ENCODE measurements around the gene FAM163B.

Gene FAM163B

DNA sequence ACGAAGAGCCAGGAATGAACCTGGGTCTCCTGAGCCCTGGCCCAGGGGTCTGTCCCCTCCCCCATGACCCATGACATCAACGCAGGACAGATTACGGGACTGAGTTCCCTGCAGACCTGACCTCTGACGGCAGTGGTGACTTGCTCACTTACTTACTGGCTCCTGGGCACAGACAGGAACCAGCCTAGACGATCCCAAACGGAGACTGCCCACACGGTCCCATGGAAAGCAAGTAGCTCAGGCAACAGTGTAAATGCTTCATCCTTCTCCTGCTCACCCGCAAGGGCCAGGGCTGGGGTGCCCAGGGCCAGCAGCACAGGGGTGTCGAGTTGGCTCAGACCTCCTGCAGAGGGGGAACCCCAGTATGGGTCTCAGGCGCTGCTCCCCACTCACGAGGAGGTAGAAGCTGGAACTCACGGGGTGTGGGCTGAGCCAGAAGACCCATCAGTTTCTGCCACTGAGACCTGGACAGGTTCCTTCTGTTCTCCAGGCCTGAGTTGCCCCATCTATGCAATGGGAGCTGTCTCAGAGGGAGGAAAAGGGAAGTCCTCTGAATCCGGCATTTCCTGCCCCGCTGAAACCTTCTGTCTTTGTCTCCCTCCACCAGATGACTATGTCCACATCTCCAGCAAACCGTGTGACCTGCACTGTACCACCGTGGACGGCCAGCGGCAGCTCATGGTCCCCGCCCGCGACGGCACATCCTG, 69.0 kb downstream of the FAM163B start:
- H3K9me3 ChIP-seq (ENCODE audit: low read length): no peaks in the 10 kb centered on the region
- no peaks in the 10 kb centered on the region for H3F3A ChIP-seq (ENCODE audit: insufficient read depth, low read length)
- no peak overlapping the region for H3K9ac ChIP-seq (ENCODE audit: low read length)
- H2AFZ ChIP-seq (ENCODE audit: low read length): no peak overlapping the region
- H3K36me3 ChIP-seq (ENCODE audit: insufficient read depth, low read length): no peaks in the 10 kb centered on the region
- no peak overlapping the region for H3K4me3 ChIP-seq (ENCODE audit: low read depth, low read length, poor library complexity, severe bottlenecking)
- H4K20me1 ChIP-seq (ENCODE audit: insufficient read depth, low read length): no peaks in the 10 kb centered on the region
- H3K27ac ChIP-seq (ENCODE audit: low read depth, low read length, poor library complexity, severe bottlenecking): no peak overlapping the region
- no peaks in the 10 kb centered on the region for H3K9me2 ChIP-seq (ENCODE audit: low read depth, low read length)
- no peak overlapping the region for H3K4me2 ChIP-seq (ENCODE audit: low read length)
- H3K79me2 ChIP-seq (ENCODE audit: insufficient read depth, low read length): no peaks in the 10 kb centered on the region
- H3K4me1 ChIP-seq (ENCODE audit: insufficient read depth, low read length, severe bottlenecking): no peaks in the 10 kb centered on the region
- H3K27me3 ChIP-seq (ENCODE audit: insufficient read depth, low read length): no peaks in the 10 kb centered on the region; the same call in 1 of the 2 replicates
- TF ChIP-seq EZH2 (IDR thresholded peaks at IDR 0.05; ENCODE audit: borderline replicate concordance, low read length): no peak
- no peak for TF ChIP-seq CTCF (IDR thresholded peaks at IDR 0.05; ENCODE audit: low read length)

GRCh38 chr9:133538851-133539833, 70.0 kb downstream of the FAM163B start:
- H3K27ac ChIP-seq (ENCODE audit: low read depth, low read length, poor library complexity, severe bottlenecking): no peak overlapping the region
- no peak overlapping the region for H3K9ac ChIP-seq (ENCODE audit: low read length)
- H3K4me2 ChIP-seq (ENCODE audit: low read length): no peak overlapping the region
- no peaks in the 10 kb centered on the region for H4K20me1 ChIP-seq (ENCODE audit: insufficient read depth, low read length)
- no peaks in the 10 kb centered on the region for H3K9me2 ChIP-seq (ENCODE audit: low read depth, low read length)
- H3K4me1 ChIP-seq (ENCODE audit: insufficient read depth, low read length, severe bottlenecking): no peaks in the 10 kb centered on the region
- no peak for TF ChIP-seq CTCF (IDR thresholded peaks at IDR 0.05; ENCODE audit: low read length)
- TF ChIP-seq EZH2 (IDR thresholded peaks at IDR 0.05; ENCODE audit: borderline replicate concordance, low read length): no peak
- no peaks in the 10 kb centered on the region for H3F3A ChIP-seq (ENCODE audit: insufficient read depth, low read length)
- H3K79me2 ChIP-seq (ENCODE audit: insufficient read depth, low read length): no peaks in the 10 kb centered on the region
- H3K9me3 ChIP-seq (ENCODE audit: low read length): no peaks in the 10 kb centered on the region
- H3K27me3 ChIP-seq (ENCODE audit: insufficient read depth, low read length): no peaks in the 10 kb centered on the region; the same call in 1 of the 2 replicates
- no peaks in the 10 kb centered on the region for H3K36me3 ChIP-seq (ENCODE audit: insufficient read depth, low read length)
- H3K4me3 ChIP-seq (ENCODE audit: low read depth, low read length, poor library complexity, severe bottlenecking): no peak overlapping the region
- no peak overlapping the region for H2AFZ ChIP-seq (ENCODE audit: low read length)

DNA sequence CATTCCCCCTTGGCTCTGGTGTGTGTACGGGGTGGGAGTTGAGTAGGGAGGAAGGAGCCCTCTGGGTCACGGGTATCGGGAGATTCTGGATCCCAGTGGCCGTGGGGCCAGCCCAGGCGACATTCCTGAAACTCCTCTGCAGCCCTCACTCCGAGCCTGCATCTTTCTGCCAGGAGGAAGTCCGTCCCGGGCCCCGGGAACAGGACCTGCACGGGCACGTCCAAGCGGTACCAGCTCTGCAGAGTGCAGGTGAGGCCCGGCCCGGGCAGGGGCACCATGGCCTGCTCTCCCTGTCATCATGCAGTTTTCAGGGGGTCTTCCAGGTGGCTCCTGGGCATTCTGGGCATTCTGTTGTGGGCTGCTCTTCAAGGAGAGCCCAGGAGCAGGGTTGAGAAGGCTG, 71.0 kb downstream of the FAM163B start:
- Histone ChIP-seq H4K20me1 (ENCODE audit: insufficient read depth, low read length) (no peaks in the 10 kb centered on the region), H2AFZ (ENCODE audit: low read length) (no peak overlapping the region), H3K9ac (ENCODE audit: low read length) (no peak overlapping the region), H3K27ac (ENCODE audit: low read depth, low read length, poor library complexity, severe bottlenecking) (no peak overlapping the region), H3K4me1 (ENCODE audit: insufficient read depth, low read length, severe bottlenecking) (no peaks in the 10 kb centered on the region), H3F3A (ENCODE audit: insufficient read depth, low read length) (no peaks in the 10 kb centered on the region), H3K4me3 (ENCODE audit: low read depth, low read length, poor library complexity, severe bottlenecking) (no peak overlapping the region), H3K9me2 (ENCODE audit: low read depth, low read length) (no peaks in the 10 kb centered on the region), H3K4me2 (ENCODE audit: low read length) (no peak overlapping the region), H3K9me3 (ENCODE audit: low read length) (no peaks in the 10 kb centered on the region), H3K27me3 (ENCODE audit: insufficient read depth, low read length) (no peaks in the 10 kb centered on the region; the same call in 1 of the 2 replicates), H3K79me2 (ENCODE audit: insufficient read depth, low read length) (no peaks in the 10 kb centered on the region), H3K36me3 (ENCODE audit: insufficient read depth, low read length) (no peaks in the 10 kb centered on the region)
- TF ChIP-seq EZH2 (IDR thresholded peaks at IDR 0.05; ENCODE audit: borderline replicate concordance, low read length): no peak
- no peak for TF ChIP-seq CTCF (IDR thresholded peaks at IDR 0.05; ENCODE audit: low read length)
